Middle frontal gyrus (tissue), 1 donor: ENCODE results near the gene CLEC1B.
"Not testable (repeated sequence)": the region's sequence is repeated elsewhere in the genome, so short reads cannot be mapped to it uniquely, and the experiment has no call there.

ENCODE experiments used
- DNase-seq: peaks from one replicate; pipeline ENCODE4 v3.0.0-alpha.2; 2015; ENCODE audit warnings: low spot score; ENCODE audit errors: extremely low spot score

Gene CLEC1B

DNA sequence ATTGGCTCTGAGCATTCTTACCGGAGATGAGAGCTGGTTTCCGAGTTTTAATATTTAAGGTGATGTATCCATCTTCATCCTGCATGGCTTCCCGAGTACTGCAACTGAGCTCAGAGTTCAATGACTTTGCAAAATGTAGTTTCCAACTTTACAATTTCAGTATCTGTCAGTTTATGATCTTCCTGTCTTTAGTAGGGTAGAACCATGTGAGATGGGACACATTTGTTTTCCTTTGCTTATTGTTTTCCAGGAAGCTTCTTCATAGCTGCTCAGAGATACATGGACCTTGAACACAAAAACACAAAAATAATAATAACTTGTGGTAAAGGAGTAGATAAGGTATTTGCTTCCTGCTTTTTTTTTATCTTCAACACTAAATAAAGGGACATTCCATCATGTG, at the start of gene CLEC1B:
Gene CLEC1B, minus strand, starts transcription at position 106 of the 400 bp plus-strand sequence. Its CDS starts 21 bp downstream, at position 85.
- no peak for DNase-seq

DNA sequence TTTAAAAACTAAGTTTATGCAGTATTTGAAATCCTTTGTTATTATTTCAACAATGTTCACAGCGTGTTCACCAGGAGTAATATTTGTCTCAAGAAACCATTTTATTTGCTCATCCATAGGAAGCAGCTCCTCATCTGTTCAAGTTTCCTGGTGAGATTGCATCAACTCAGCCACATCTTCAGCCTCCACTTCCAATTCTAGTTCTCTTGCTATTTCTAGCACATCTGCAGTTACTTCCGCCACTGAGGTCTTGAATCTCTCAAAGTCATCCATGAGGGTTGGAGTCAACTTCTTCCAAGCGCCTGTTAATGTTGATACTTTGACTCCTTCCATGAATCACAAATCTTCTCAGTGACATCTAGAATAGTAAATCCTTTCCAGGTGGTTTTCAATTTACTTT, 49.6 kb upstream of the CLEC1B start:
- no peak for DNase-seq

DNA sequence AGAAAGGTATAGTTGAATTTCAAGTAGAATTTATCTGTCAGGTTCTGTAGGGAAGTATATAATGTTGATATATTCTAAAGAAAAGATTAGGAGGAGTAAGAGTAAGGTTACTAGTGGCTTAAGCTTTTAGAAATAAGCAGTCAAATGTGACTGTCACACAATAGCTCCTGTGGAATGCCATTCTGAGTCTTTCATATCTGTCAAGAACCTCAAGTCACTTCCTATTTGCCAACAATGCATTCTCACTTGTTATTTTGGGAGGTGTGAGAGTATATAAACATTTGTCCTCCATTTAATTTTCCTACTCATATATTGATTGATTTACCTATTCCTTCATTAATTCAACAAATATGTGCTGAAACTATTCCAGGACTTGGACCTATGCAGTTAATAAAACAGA, 43.2 kb upstream of the CLEC1B start:
- no peak for DNase-seq

DNA sequence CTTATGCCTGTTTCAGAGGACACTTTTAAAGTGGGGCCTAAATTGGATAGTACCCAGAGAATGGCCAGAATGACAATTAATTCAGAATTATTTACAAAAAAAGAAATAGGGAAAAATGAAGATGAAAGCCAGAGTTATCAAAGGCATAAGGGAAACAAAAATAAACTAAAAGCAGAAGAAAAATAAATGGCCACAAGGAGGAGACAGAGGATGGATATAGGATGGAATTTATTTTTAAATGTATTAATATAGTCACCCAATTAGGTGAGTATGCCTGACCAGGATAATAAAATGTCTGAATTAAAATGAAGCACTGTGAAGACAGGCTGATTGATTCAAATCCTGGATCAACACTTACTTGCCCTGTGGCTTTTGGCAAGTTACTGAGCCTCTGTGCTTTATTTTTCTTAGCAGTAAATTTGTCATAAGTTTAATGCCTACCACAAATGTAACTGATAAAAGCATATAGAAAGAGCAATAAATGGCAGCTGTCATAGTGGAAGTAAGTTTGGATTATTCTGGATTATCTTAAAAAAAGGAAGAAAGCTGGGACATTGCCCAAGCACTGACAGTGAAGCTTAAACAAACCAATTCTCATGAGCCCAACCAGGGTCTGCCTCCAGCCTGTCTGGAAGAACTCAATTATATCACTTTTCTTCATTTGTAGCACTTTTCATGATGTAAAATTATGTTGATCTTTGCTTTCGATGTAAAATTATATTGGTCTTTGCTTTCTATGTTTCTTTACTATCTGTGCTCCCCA, 35.0 kb upstream of the CLEC1B start:
- no peak for DNase-seq

DNA sequence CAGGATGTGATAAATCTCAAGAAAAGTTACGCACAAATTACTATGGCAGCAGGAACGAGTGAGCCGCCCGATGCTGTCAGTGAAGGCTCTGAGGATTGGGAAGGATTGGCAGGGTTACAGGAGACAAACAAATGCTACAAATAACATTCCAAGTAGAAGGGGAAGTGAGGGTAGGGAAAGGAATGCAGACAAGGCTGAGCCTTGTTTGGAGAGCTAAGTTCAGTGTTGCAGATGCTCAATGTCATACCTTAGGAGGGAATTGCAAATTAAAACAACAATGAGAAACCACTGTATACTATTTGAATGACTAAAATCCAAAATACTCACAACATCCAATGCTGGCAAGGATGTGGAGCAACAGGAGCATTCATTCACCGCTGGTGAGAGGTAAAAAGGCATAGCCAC, 32.9 kb upstream of the CLEC1B start:
- no peak for DNase-seq

DNA sequence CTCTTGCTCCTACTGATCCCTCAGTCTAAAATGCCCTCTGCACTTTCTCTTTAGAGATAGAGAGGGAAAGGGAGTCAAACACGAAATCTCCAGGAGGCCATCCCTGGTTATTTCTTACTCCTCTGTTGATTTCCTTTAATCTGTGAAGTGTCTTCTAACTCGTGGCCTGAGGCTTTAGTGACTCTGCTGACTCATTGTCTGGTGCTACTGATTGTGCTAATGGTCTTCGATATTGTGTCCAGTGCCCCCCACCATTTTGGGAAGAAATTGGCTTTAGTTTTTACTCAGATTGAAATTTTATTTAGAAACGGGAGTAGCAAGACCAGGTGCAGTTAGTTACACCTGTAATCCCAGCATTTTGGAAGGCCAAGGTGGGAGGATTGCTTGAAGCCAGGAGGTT, 32.4 kb upstream of the CLEC1B start:
- no peak for DNase-seq

DNA sequence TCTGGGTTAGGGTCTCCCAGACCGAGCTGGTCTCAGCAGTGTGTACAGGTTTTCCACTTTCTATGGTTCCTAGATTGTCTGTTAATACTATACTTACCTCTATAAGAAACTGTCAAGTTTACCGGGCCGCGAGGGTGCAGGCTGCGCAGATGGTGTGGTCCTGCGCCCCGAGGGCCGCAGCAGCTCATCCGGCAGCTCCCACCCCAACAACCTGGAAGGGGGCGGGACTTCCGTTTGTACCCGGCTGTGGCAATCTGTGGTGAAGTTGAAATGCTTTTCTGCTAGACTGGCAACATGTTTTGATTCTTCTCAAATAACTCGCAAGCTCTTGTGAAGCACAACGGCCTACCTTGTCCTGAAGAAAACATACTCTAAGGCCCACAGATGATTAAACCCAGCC, 31.5 kb upstream of the CLEC1B start, which contains the start of gene CLEC9A:
Gene CLEC9A, plus strand, starts transcription at position 237 of the 400 bp plus-strand sequence. CDS start 22,006 bp downstream, outside the sequence.
- no peak for DNase-seq

DNA sequence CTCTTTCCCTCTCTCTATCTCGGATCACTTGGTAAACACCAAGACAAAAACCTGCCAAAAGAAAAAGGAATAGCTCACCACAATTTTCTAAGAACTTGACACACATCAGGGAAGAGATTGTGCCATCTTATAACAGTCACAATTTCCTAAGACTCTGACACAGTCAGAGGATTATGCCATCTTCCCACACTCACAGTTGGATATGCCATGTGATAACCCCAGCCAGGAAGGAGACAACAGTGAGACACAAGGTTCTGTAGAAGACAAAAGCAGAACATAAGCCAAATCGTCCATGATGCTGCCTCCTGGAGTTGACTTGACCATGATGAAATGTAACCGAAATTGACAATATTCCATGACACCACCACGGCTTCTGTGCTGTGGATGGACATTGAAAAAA, 28.8 kb upstream of the CLEC1B start:
- DNase-seq, result no peak

DNA sequence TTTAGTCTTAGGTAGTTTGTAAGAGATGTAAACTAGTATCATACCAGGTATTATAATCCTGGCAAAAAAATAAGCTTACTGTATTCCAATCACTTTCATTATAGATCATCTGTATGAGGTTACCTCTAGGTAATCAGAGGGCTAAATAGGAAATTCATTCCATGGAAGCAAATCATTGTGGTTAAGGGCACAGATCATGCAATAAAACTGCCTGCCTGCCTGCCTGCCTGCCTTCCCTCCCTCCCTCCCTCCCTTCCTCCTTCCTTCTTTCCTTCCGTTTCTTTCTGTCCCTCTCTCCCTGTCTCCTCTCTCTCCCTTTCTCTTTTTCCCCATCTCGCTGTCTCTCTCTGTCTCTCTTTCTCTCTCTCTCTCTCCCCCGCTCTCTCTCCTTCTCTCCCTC, 28.4 kb upstream of the CLEC1B start:
- no peak for DNase-seq

DNA sequence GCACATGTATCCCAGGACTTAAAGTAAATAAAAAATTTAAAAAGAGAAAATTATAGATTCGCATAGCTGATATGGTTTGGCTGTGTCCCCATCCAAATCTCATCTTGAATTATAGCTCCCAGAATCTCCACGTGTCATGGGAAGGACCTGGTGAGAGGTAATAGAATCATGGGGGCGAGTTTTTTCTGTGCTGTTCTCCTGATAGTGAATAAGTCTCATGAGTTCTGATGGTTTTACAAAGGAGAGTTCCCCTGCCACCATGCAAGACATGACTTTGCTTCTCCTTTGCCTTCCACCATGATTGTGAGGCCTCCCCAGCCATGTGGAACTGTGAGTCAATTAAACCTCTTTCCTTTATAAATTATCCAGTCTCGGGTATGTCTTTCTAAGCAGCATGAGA, 27.7 kb upstream of the CLEC1B start:
- DNase-seq, result not testable (repeated sequence)

DNA sequence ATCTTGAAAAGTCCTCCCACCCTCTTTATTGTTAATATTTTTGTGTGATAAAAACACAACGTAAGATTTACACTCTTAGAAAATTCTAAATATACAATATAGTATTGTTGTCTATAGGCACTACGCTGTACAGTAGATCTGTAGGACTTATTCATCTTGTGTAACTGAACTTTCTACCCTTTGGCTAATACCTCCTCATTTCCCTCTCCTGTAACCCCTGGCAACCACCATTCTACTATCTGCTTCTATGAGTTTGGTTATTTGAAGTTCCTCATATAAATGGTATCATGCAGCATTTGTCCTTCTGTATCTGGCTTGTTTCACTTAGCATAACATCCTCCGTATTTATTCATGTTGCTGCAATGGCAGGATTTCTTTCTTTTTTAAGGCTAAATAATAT, 26.3 kb upstream of the CLEC1B start:
- no peak for DNase-seq

DNA sequence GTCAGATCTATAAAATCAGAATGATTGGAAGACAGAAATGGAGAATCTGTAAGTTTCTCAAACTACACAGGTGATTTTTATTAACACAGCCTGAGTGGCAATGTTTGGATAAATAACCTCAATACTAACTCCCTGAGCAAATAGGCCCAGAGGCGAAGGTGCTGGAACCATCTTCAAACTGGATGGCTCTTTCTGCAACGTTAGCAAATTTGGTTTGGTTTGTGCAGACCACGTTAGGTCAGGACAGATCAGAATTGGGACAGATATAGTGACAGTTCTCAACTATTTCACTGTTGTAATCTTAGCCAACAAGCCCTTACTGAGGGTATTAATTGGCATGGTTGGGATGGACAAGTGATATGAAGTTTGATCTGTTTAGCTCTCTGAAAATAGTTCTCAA, 22.4 kb upstream of the CLEC1B start:
- no peak for DNase-seq

DNA sequence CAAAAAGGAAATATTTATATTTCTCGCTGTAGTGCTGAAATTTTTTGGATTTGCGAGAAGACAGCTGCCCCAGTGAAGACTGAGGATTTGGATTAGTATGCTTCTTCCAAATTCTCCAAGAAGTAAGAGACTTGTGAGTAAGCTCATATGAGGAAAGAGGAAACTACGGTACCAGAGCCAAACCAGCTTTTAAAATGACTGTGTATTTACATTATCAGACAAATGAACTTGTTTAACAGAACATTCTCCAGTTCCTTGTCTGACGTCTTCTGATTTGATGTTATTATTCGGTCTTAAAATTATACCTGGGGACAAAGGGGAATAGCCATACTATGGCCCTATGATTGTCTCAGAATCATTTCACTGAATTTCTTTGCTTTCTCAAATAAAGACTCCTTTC, 19.5 kb upstream of the CLEC1B start:
- DNase-seq, result no peak

DNA sequence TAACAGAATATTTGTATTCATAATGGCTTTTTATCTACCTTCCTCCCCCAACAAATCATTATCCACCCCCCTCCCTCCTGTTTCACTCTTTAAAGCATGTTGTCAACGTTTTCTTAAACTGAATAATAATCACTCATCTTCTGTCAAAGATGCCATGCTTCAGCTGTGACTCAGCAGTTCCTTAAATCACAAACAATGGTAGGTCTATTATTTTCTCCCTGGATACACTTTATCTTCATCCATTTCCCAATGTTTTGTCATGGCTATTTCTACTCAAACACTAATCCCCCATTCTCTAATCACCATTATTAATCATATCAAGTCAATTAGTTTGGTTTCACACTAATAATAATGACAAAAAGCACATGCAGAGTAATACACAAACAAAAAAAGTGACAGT, 18.0 kb upstream of the CLEC1B start:
- DNase-seq, result no peak

DNA sequence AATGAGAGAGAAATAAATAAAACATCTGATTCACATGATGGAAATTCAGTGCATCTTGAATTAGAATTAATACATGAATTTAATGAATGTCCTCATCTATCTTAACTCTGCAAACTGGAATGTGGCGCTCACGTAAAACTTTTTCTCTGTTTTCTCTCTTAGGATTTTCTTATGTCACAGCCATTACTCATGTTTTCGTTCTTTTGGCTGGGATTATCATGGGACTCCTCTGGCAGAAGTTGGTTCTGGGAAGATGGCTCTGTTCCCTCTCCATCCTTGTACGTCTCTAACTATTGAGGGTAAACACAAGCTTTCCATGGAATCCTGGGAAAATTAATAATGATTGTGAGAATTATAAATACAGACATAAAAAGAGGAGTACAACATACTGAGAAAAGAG, 16.5 kb upstream of the CLEC1B start:
- DNase-seq, result no peak

DNA sequence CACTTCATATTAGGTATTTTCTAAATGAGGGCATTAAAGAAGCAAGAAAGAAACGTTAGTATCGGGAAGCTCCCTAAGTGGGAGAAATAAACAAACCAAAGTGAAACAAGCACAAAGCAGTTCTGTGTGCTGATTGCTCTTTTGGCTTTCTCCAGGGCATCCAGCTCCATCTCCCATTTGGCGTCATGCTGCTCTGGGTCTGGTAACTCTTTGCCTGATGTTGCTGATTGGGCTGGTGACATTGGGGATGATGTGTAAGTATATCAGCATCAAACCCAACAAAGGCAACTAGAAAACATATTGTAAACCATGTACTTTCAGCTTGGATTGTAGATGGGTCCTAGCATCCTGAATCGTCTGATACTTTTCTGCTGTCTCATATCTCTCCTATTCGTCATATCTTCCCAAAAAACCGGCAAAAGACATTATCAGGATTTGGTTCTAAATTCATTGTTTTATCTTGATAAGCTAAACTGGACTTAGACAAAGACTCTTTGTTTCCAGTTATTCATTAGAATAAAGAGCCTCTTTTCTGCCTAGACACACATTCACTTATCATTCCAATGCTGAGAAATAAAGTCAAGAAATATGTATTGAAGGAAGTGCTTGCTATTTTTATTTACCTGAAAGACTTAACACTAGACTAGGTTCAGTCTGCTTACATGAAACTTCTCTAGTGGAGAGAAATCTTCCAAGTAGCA, 13.9 kb upstream of the CLEC1B start:
- no peak for DNase-seq

DNA sequence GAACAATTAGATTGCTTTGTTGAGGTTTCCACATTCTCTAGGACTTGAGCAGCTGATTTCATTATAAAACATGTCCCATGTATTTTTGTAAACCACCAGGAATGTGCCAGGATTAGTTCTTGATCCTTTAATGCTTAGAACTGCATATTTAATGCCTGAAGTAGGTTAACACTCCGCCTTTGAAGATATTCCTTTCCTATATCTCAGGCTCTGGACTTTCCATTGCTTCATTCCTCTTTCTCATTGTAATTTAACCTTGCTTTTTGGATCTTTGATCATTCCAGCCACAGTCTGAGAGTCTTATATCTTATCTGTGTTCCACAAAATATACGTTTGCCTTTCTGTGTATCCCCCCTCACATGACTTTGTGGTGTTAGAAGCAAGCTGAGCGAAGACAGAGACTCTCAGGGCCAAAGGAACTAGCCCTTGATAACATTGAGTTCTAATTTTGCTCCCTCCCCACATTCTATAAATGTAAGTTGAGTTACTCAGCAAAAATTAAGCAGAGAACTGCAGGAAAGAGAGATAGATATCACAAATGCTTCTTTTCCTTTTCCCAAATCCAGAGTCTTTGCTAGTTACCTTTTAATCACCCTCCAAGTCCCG, 2.4 kb upstream of the CLEC1B start:
- no peak for DNase-seq

DNA sequence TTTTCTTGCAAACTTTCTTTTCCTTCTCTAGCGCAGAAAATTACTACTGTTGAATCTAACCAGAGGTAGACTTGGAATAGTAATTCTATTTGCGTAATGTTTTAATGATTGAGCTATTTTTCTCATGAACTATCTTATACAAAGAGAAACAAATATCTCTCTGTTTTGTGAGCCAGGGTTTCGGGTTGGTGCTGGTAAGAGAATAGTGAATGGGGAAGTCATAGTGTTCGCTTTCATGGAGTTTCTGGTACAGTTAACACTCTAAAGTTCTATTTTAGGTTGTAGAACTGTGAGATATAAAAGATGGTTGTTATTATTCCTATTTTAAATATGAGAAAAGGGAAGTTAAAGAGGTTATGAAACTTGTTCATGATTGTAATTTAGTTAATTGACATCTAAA, 6.6 kb downstream of the CLEC1B start:
- DNase-seq, result no peak

DNA sequence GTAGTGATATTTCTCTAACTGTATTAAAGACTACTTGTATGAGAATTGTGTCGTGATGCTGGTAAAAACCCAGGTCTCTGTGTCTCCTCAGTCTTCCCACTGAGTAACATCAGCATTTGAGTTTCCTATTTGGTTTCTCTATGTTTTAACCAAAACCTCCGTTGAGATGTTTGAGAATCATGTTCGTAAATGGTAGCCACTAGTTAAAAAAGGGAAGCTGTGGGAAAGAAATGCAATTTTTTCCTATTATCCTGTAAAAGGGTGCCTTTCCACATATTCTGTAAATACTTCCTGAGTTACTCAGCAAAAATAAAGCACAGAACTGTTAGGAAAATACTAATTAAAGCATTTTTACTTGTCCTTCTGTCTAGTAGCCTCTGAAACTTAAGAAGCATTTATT, 7.0 kb downstream of the CLEC1B start:
- DNase-seq, result no peak

DNA sequence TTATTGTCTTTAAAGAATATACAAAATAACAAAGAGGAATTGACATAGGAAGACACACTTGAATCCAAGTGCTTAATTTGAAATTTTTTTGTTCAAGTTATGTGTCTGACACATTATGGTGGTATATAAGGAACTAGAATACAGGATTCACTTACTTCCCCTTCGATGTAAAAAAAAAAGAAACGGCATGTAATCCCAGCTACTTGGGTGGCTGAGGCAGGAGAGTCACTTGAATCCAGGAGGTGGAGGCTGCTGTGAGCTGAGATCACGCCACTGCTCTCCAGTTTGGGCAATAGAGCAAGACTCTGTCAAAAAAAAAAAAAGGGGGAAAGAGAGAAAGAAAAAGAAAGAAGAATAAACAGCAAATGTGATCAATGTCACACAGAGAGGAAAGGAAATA, 18.8 kb downstream of the CLEC1B start:
- no peak for DNase-seq

DNA sequence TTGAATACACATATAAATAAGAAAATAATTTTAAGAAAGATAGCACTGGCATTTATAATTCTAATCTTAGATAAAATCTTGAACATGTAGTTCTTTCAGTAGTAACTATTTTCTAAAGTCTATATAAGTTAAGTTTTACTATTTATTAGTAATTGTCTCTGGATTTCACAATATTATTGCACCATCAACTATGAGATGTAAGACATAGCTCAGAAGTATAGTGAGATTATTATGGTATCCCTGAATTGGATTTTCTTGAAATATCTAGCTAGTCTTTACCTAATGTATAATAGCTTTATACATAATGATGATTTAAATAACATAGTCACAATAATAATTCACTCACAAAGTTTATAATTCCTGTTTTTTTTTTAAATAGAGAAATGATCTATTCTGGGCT, 21.0 kb downstream of the CLEC1B start:
- DNase-seq, result no peak

DNA sequence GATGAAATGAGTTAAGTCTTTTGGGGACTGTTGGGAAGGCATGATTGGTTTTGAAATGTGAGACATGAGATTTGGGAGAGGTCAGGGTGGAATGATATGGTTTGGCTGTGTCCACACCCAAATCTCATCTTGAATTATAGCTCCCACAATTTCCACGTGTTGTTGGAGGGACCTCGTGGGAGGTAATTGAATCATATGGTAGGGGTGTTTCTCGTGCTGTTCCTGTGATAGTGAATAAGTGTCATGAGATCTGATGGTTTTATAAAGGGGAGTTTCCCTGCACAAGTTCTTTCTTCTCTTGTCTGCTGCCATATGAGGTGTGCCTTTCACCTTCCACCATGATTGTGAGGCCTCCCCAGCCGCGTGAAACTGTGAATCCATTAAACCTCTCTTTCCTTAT, 22.3 kb downstream of the CLEC1B start:
- DNase-seq, result not testable (repeated sequence)

DNA sequence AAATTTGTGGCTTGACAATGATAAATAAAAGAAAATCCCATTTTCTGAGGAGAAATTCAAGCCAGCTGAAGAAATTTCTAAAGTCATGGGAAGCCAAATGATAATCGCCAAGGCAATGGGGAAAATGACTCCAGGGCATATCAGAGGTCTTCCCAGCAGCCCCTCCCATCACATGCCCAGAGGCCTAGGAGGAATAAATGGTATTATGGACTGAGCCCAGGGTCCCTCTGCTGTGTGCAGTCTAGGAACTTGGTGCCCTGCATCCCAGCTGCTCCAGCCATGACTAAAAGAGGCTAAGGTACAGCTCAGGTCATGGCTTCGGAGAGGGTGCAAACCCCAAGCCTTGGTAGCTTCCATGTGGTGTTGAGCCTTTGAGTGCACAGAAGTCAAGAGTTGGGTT, 23.3 kb downstream of the CLEC1B start:
- DNase-seq, result no peak
